Measurements from ENCODE around the gene PTPRN2. TPM values are rescaled to one million over a fixed set of nuclear protein-coding genes. Genes with fewer than 3 reads are reported as not detected.
"Not testable (repeated sequence)": the region's sequence is repeated elsewhere in the genome, so short reads cannot be mapped to it uniquely, and the experiment has no call there.

The PTPRN2 gene
- total and polyA plus RNA-seq, 2 of the 8 experiments (the other 6 are each of a cell fraction or from before 2014, with no cell fraction given): 2.6 to 4.5 TPM

- not testable (repeated sequence) for H3K36me3 ChIP-seq (ENCODE audit: control insufficient read depth in 2 of 4, insufficient read depth in 4 of 4, low read length in 3 of 4)
- WGBS, 2 experiments (ENCODE audit: extremely low coverage in 1 of 2, insufficient coverage in 1 of 2, insufficient read length in 1 of 2, insufficient replicate concordance in 2 of 2, low coverage in 1 of 2, low lambda C conversion rate in 2 of 2, missing lambda C conversion rate in 1 of 2): 94% methylated on average over 6 of the region's 10 CpGs; no CpG with 5 or more reads in 1 of the 2 experiments
These were observed 862.3 kb downstream of the PTPRN2 start for GRCh38 chr7:157725312-157725711.

More at GRCh38 chr7:157725312-157725711, 862.3 kb downstream of the PTPRN2 start:
- H4K91ac ChIP-seq (replicated peaks; ENCODE audit: insufficient read length, low read length); H4K8ac ChIP-seq (ENCODE audit: extremely low read depth, insufficient read depth, low read length); H4K20me1 ChIP-seq (replicated peaks in 1 of 2; ENCODE audit: control insufficient read depth in 1 of 2, insufficient read depth in 2 of 2, low read length in 2 of 2); H3K14ac ChIP-seq (ENCODE audit: insufficient read length); H2BK120ac ChIP-seq (replicated peaks; ENCODE audit: low read depth, low read length); H3K27me3 ChIP-seq (replicated peaks in 1 of 4; ENCODE audit: control insufficient read depth in 3 of 4, extremely low read depth in 1 of 4, insufficient read depth in 3 of 4, low read length in 3 of 4); H2BK15ac ChIP-seq (ENCODE audit: low read length); H3K27ac ChIP-seq (ENCODE audit: low read depth, low read length); H2AK5ac ChIP-seq (ENCODE audit: low read depth, low read length); H3K79me1 ChIP-seq (ENCODE audit: low read depth, low read length); H2AFZ ChIP-seq (ENCODE audit: low read length); H3K9ac ChIP-seq (replicated peaks in 1 of 4; ENCODE audit: extremely low read depth in 1 of 4, low read depth in 3 of 4, low read length in 3 of 4); H2BK12ac ChIP-seq (ENCODE audit: low read depth, low read length); H3K79me2 ChIP-seq (ENCODE audit: control insufficient read depth in 1 of 2, insufficient read depth in 2 of 2, low read length in 2 of 2); H3K4me3 ChIP-seq (ENCODE audit: extremely low read depth in 1 of 4, insufficient read depth in 2 of 4, low read depth in 3 of 4, low read length in 4 of 4); CTCF ChIA-PET (ENCODE audit: partially characterized antibody); DNase-seq (ENCODE audit: low read depth in 1 of 2, low spot score in 2 of 2); H2BK20ac ChIP-seq (ENCODE audit: low read length); H3K23ac ChIP-seq (ENCODE audit: insufficient read length); FAIRE-seq; H3K23me2 ChIP-seq (ENCODE audit: low read depth, low read length); H3K9me3 ChIP-seq (ENCODE audit: insufficient read depth in 2 of 2, low read depth in 1 of 2, low read length in 1 of 2); H3K4me2 ChIP-seq (ENCODE audit: insufficient read depth in 1 of 2, low read depth in 2 of 2, low read length in 2 of 2); POLR2A ChIA-PET (ENCODE audit: partially characterized antibody); H3K18ac ChIP-seq (ENCODE audit: extremely low read depth, low read length); H3K4me1 ChIP-seq (replicated peaks in 1 of 4; ENCODE audit: control insufficient read depth in 3 of 4, insufficient read depth in 4 of 4, low read length in 3 of 4); H4K5ac ChIP-seq (ENCODE audit: insufficient read length, low read depth, low read length); H2BK5ac ChIP-seq (ENCODE audit: low read depth, low read length); H3K56ac ChIP-seq (replicated peaks; ENCODE audit: insufficient read length, low read depth, low read length); H3K4ac ChIP-seq (replicated peaks; ENCODE audit: insufficient read length, low read depth, low read length): not testable (repeated sequence)

Measured in H1 (cell line).